Large intestine (tissue), 3 donors: ENCODE results near the gene DMAP1. TPM values are rescaled to one million over a fixed set of nuclear protein-coding genes. Genes with fewer than 3 reads are reported as not detected.

Experiments
- DNase-seq, 2 donors: peaks; one replicate each; pipeline versions ENCODE4 v3.0.0 to v3.0.0-alpha.2; 2013
- H3K27ac ChIP-seq: one replicate; pipeline ENCODE4 v1.5.1; 2013; ENCODE audit warnings: low read length
- H3K27me3 ChIP-seq: 2 replicates; pipeline ENCODE4 v1.6.1; 2013; ENCODE audit warnings: low read length; ENCODE audit not compliant: control insufficient read depth, insufficient read depth
- H3K36me3 ChIP-seq: 2 replicates; pipeline ENCODE4 v1.6.1; 2013; ENCODE audit warnings: low read length; ENCODE audit not compliant: control insufficient read depth, insufficient read depth
- H3K4me1 ChIP-seq: one replicate; pipeline ENCODE4 v1.6.1; 2013; ENCODE audit warnings: low read length; ENCODE audit not compliant: control insufficient read depth, insufficient read depth
- H3K4me3 ChIP-seq: one replicate; pipeline ENCODE4 v1.5.1; 2013; ENCODE audit warnings: low read length
- H3K9me3 ChIP-seq: one replicate; pipeline ENCODE4 v1.6.1; 2013; ENCODE audit warnings: mild to moderate bottlenecking, low read depth, low read length, moderate library complexity; ENCODE audit not compliant: control insufficient read depth
- whole genome bisulfite sequencing: methylation state at CpG from one replicate; pipeline ENCODE4 v1.1.5; 2013; ENCODE audit warnings: low lambda C conversion rate; ENCODE audit not compliant: insufficient coverage; 5-methylcytosine and 5-hydroxymethylcytosine counted together
- polyA plus RNA-seq: library from polyadenylated mRNA; unstranded; fragments of 120-200 nt; gene quantifications from one replicate; pipeline ENCODE4 v1.2.1, GENCODE V29; 2013

Gene DMAP1
- polyA plus RNA-seq, 1 donor: 54.6 TPM

GRCh38 chr1:44263568-44264450 lies 50.5 kb downstream of the DMAP1 start:
- peaks cover 3% of the 10 kb centered on the region for H3K36me3 ChIP-seq
- no peaks in the 10 kb centered on the region for H3K27me3 ChIP-seq
- whole genome bisulfite sequencing: 60% methylated on average over 1 of the region's 9 CpGs
- H3K4me3 ChIP-seq: no peak overlapping the region
- H3K9me3 ChIP-seq: no peaks in the 10 kb centered on the region
- no peak overlapping the region for H3K27ac ChIP-seq
- no peak for DNase-seq
- peaks cover 55% of the 10 kb centered on the region for H3K4me1 ChIP-seq

GRCh38 chr1:44264451-44264771 lies 51.1 kb downstream of the DMAP1 start:
- Histone ChIP-seq H3K4me3 (no peak overlapping the region), H3K9me3 (no peaks in the 10 kb centered on the region), H3K36me3 (peaks cover 2% of the 10 kb centered on the region), H3K27me3 (no peaks in the 10 kb centered on the region), H3K4me1 (peaks cover 61% of the 10 kb centered on the region), H3K27ac (no peak overlapping the region)
- DNase-seq: no peak
- no CpG with 5 or more reads among the region's 11 CpGs for WGBS

DNA sequence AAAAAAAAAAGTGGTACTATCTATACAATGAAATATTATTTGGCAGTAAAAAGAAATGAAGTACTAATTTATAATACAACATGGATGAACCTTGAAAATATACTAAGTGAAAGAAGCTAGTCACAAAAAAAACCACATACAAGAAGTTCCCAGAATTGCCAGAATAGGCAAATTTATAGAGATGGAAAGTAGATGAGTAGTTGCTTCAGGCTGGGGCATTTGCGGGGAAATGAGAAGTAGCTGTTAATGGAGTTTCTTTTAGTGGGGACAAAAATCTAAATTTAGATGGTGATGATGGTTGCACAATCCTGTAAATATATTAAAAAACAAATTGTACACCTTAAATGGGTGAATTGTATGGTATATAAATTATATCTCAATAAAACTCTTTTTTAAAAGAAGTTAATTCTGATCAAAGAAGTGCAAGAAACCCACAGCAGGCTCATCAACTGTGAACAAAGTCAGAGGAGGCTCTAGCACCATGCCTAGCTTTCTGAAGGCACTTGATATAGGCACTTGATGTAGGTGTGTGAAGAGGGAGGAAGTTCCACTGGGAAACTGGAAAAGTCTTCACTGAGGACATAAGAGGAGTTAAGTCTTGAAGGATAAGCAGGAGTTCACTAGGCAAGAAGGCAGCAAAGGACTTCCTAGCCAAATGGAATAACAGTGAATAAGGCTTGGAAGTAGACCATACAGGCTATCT lies 52.5 kb downstream of the DMAP1 start:
- DNase-seq: no peak
- H3K27ac ChIP-seq: peak overlapping the region; percentile 4
- H3K4me3 ChIP-seq: no peak overlapping the region
- peaks cover 2% of the 10 kb centered on the region for H3K36me3 ChIP-seq
- H3K9me3 ChIP-seq: no peaks in the 10 kb centered on the region
- H3K4me1 ChIP-seq: peaks cover 71% of the 10 kb centered on the region
- H3K27me3 ChIP-seq: no peaks in the 10 kb centered on the region
- WGBS: no CpG with 5 or more reads among the region's 1 CpG

- Histone ChIP-seq H3K27me3 (no peaks in the 10 kb centered on the region), H3K4me3 (no peak overlapping the region), H3K9me3 (no peaks in the 10 kb centered on the region), H3K36me3 (peaks cover 2% of the 10 kb centered on the region), H3K27ac (peak overlapping the region; percentile 47), H3K4me1 (peaks cover 73% of the 10 kb centered on the region)
- WGBS: no CpG with 5 or more reads among the region's 6 CpGs
- peak in 1 of 2 donors; percentile 47 for DNase-seq
Observed at GRCh38 chr1:44266400-44267344, 53.4 kb downstream of the DMAP1 start.

DNA sequence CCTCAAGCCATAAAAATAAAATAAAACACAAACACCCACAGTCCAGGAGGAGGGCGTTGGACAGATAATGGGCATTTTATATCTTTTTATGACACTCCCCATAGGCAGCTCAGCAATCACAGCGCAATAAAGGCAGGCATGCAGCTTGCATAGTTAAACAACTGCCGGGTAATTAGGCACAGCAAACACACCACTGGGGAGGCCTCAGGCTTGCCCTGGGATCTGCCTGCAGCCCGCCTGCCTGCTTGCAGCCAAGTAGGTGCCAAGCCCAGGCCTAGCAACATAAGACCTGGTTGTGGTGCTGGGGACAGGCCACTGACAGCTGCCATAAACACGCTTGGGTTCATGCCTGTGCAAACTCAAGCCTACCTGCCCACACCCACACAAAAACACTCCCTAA lies 54.2 kb downstream of the DMAP1 start:
- Histone ChIP-seq H3K9me3 (no peaks in the 10 kb centered on the region), H3K36me3 (peaks cover 2% of the 10 kb centered on the region), H3K27me3 (no peaks in the 10 kb centered on the region), H3K4me1 (peaks cover 74% of the 10 kb centered on the region), H3K27ac (peak overlapping the region; percentile 80), H3K4me3 (no peak overlapping the region)
- peak; percentile 91 to 95 for DNase-seq
- WGBS: no CpG with 5 or more reads among the region's 5 CpGs

DNA sequence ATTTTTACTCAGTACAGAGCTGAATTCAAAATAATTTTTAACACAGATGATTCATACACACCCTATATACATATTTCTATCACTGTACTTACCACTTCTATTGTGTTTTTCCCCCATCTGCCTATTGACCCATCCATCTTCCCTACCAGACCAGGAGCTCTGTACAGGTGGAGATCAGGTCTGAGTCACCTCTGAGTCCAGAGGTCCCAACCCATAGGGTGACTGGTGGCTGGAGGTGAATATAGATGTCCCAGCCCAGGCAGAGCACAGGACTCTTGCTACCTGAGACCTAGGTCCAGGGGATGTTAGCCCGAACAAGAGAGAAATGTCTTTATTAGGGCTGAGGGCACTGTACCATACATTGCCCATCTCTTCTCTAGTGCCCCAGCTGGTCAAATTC lies 54.8 kb downstream of the DMAP1 start:
- WGBS: 100% methylated on average over 1 of the region's 1 CpG
- Histone ChIP-seq H3K4me1 (peaks cover 79% of the 10 kb centered on the region), H3K36me3 (no peaks in the 10 kb centered on the region), H3K27ac (peak overlapping the region; percentile 80), H3K27me3 (no peaks in the 10 kb centered on the region), H3K9me3 (no peaks in the 10 kb centered on the region), H3K4me3 (no peak overlapping the region)
- no peak for DNase-seq

Other genes starting within 250 kb of the DMAP1 start
- 19.9 TPM for gene DPH2, start 243.5 kb upstream of the DMAP1 start, polyA plus RNA-seq
- 113 TPM for gene ATP6V0B, start 238.5 kb upstream of the DMAP1 start, polyA plus RNA-seq
- gene B4GALT2, start 234.3 kb upstream of the DMAP1 start, polyA plus RNA-seq: 37.4 TPM
- 23.4 TPM for gene CCDC24, start 221.9 kb upstream of the DMAP1 start, polyA plus RNA-seq
- gene SLC6A9, start 182.0 kb upstream of the DMAP1 start, polyA plus RNA-seq: 3.5 TPM
- 0.04 TPM for gene KLF17, start 94.7 kb upstream of the DMAP1 start, polyA plus RNA-seq
- not detected for gene KLF18, start 71.8 kb upstream of the DMAP1 start, polyA plus RNA-seq
- gene ERI3, start 141.8 kb downstream of the DMAP1 start, polyA plus RNA-seq: 38.3 TPM
- gene RNF220, start 191.8 kb downstream of the DMAP1 start, polyA plus RNA-seq: 83.4 TPM